A673 (cell line): ENCODE data around the gene TMEM163. TPM values are rescaled to one million over a fixed set of nuclear protein-coding genes. Genes with fewer than 3 reads are reported as not detected.

Experiments
- BruUV-seq: library from RNA; stranded (reverse); fragments of 400-500 nt; replicated peaks from 2 replicates; lab custom pipeline; 2021; lab: Mats Ljungman, UMichigan
- CTCF ChIA-PET: fragments of 300-600 bp; sonication (Branson Sonifier 250); formaldehyde crosslinking; loops from one replicate; lab custom pipeline; 2022; ENCODE audit warnings: antibody characterized with exemption; lab: Charles Lee
- POLR2A ChIA-PET: fragments of 300-600 bp; sonication (Branson Sonifier 250); formaldehyde crosslinking; loops from one replicate; lab custom pipeline; 2022; ENCODE audit warnings: antibody characterized with exemption; ENCODE audit not compliant: low non-redundant PET; lab: Charles Lee
- DNase-seq: peaks from one replicate; pipeline ENCODE4 v3.0.0-alpha.2; 2015; ENCODE audit warnings: low spot score
- H3K27ac ChIP-seq: fragments of 200-600 bp; sonication (generic); 2 replicates; pipeline ENCODE4 v1.5.1; 2016; ENCODE audit warnings: mixed run types, low read depth, mild to moderate bottlenecking, mixed read lengths, antibody characterized with exemption, low read length; ENCODE audit not compliant: poor library complexity, severe bottlenecking
- H3K27me3 ChIP-seq: fragments of 200-600 bp; sonication (generic); replicated peaks from 2 replicates; pipeline ENCODE4 v1.6.1; 2017; ENCODE audit warnings: mixed run types, low read depth, mild to moderate bottlenecking, mixed read lengths, antibody characterized with exemption, low read length; ENCODE audit not compliant: insufficient read depth, poor library complexity
- H3K36me3 ChIP-seq: fragments of 200-600 bp; sonication (generic); 2 replicates; pipeline ENCODE4 v1.6.1; 2016; ENCODE audit warnings: mixed run types, mild to moderate bottlenecking, mixed read lengths, antibody characterized with exemption, low read length; ENCODE audit not compliant: insufficient read depth, poor library complexity, severe bottlenecking
- H3K4me1 ChIP-seq: fragments of 200-600 bp; sonication (generic); 2 replicates; pipeline ENCODE4 v1.6.1; 2017; ENCODE audit warnings: mixed run types, mild to moderate bottlenecking, mixed read lengths, antibody characterized with exemption, low read length; ENCODE audit not compliant: insufficient read depth, poor library complexity, severe bottlenecking
- H3K4me3 ChIP-seq: fragments of 200-600 bp; sonication (generic); 2 replicates; pipeline ENCODE4 v1.5.1; 2016; ENCODE audit warnings: low read depth, mixed run types, mild to moderate bottlenecking, mixed read lengths, low read length; ENCODE audit not compliant: poor library complexity, severe bottlenecking
- H3K9me3 ChIP-seq: fragments of 200-600 bp; sonication (generic); 2 replicates; pipeline ENCODE4 v1.6.1; 2016; ENCODE audit warnings: mixed run types, low read depth, mild to moderate bottlenecking, mixed read lengths, antibody characterized with exemption, low read length; ENCODE audit not compliant: poor library complexity, severe bottlenecking
- CTCF ChIP-seq: fragments of 300-800, 200-600 bp; sonication (generic); conservative IDR thresholded peaks from 2 replicates; pipeline ENCODE4 v1.5.1; 2017; ENCODE audit warnings: low read depth, mild to moderate bottlenecking, antibody characterized with exemption, low read length, moderate library complexity, mixed read lengths
- EZH2 ChIP-seq: fragments of 200-600 bp; sonication (generic); IDR thresholded peaks from 2 replicates; pipeline ENCODE4 v1.6.1; 2017; ENCODE audit warnings: borderline replicate concordance, low read depth, mild to moderate bottlenecking, mixed read lengths, antibody characterized with exemption, low read length; ENCODE audit not compliant: poor library complexity, severe bottlenecking
- intact Hi-C: fragments of 100-400 bp; cut with micrococcal nuclease; formaldehyde crosslinking; loops from one replicate; pipeline ENCODE4 v1.10.0; 2022; ENCODE audit not compliant: unreplicated experiment
- total RNA-seq: library from RNA; stranded (reverse); gene quantifications from 2 replicates; pipeline ENCODE4 v1.2.3, GENCODE V29; 2021

TMEM163 gene
- total RNA-seq, 1 experiment from 2014 or later = not detected

DNA sequence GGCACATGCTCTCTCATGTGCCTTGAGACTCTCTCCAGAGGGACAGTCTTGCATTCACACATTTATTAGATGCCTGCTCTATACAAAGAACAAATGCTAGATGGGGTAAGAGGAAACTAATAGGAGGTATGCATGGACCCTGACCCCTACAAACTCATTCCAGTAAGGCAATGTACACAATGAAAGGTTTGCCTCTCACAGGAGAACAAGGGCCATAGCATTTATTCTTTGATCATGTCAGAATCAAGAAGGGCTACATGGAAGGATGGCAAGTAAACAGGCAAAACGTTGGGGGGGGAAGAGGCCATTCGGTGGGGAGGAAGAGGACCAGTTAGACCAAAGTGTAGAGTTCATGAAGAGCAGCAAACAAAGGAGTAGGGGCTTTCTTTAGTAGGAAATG lies 130.2 kb downstream of the TMEM163 start:
- Histone ChIP-seq H3K27ac (no peak overlapping the region), H3K4me3 (no peak overlapping the region), H3K4me1 (no peaks in the 10 kb centered on the region), H3K9me3 (no peaks in the 10 kb centered on the region), H3K36me3 (no peaks in the 10 kb centered on the region), H3K27me3 (no peaks in the 10 kb centered on the region)
- POLR2A ChIA-PET = no interaction called here
- no peak for DNase-seq
- intact Hi-C loops = no loop called here
- TF ChIP-seq CTCF = no peak
- no peak for TF ChIP-seq EZH2
- CTCF ChIA-PET = no interaction called here
- BruUV-seq = no TSS peak

- intact Hi-C loops = no loop called here
- BruUV-seq = no TSS peak
- Histone ChIP-seq H3K4me1 (no peaks in the 10 kb centered on the region), H3K27ac (no peak overlapping the region), H3K36me3 (no peaks in the 10 kb centered on the region), H3K9me3 (no peaks in the 10 kb centered on the region), H3K27me3 (no peaks in the 10 kb centered on the region), H3K4me3 (no peak overlapping the region)
- TF ChIP-seq CTCF = no peak
- TF ChIP-seq EZH2 = no peak
- CTCF ChIA-PET = no interaction called here
- POLR2A ChIA-PET = no interaction called here
- DNase-seq = no peak
Observed at GRCh38 chr2:134586326-134586965, 132.4 kb downstream of the TMEM163 start.

DNA sequence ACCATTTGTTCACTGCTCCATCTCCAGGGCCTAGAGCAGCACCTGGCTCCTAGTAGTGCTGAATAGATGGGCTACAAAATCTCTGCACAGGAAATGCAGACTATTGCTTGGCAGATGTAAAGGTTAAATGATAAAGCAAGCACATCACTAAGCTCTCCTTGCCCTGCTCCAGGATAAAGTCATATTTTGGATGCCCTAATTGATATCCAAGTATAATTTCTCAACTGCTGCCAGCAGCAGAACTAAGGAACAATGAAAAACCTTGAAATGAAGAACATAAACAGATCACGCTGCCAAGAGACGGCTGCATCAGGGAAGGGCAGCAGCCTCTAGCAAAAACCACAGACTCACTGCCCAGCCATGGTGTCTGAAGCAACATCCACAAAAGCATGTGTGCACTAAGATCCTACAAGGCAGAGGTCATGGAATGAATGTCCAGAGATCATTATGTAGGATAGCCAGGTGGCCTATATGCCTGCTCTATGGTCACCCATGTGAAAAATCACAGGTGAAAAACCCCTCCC lies 134.7 kb downstream of the TMEM163 start:
- TF ChIP-seq EZH2 = no peak
- no peak for TF ChIP-seq CTCF
- Histone ChIP-seq H3K4me1 (no peaks in the 10 kb centered on the region), H3K36me3 (no peaks in the 10 kb centered on the region), H3K9me3 (no peaks in the 10 kb centered on the region), H3K4me3 (no peak overlapping the region), H3K27me3 (no peaks in the 10 kb centered on the region), H3K27ac (no peak overlapping the region)
- CTCF ChIA-PET = no interaction called here
- intact Hi-C loops = no loop called here
- no peak for DNase-seq
- POLR2A ChIA-PET = no interaction called here
- BruUV-seq = no TSS peak
